Aorta (tissue), 5 donors: ENCODE results near the gene PRIMPOL. TPM values are rescaled to one million over a fixed set of nuclear protein-coding genes. Genes with fewer than 3 reads are reported as not detected.
A peak's percentile ranks its signal among the peaks of the same experiment; 100 is the strongest.
"Not testable (repeated sequence)": the region's sequence is repeated elsewhere in the genome, so short reads cannot be mapped to it uniquely, and the experiment has no call there.

Experiments
- ATAC-seq: fragments of 200-7000 bp; cut with Tn5 transposase; one replicate; pipeline ENCODE4 v1.9.1; 2022; ENCODE audit warnings: moderate library complexity; ENCODE audit not compliant: low FRiP score
- DNase-seq, 2 donors: peaks; one replicate each; pipeline ENCODE4 v3.0.0-alpha.2; 2020
- H3K27ac ChIP-seq, 2 donors: one replicate each; pipeline ENCODE4 v1.5.1; 2013; ENCODE audit warnings: low read length in 2 of 2, mild to moderate bottlenecking in 2 of 2, moderate library complexity in 2 of 2, control low read depth in 1 of 2, inconsistent platforms in 1 of 2, low read depth in 1 of 2
- H3K27me3 ChIP-seq, 2 donors: one replicate each; pipeline ENCODE4 v1.6.1; 2013; ENCODE audit warnings: control low read depth in 1 of 2, low read length in 1 of 2, mild to moderate bottlenecking in 1 of 2, moderate library complexity in 1 of 2; ENCODE audit not compliant: insufficient read depth in 2 of 2, control insufficient read depth in 1 of 2
- H3K36me3 ChIP-seq, 2 donors: one replicate each; pipeline ENCODE4 v1.6.1; 2013; ENCODE audit warnings: control low read depth in 1 of 2, low read length in 1 of 2, mild to moderate bottlenecking in 1 of 2; ENCODE audit not compliant: insufficient read depth in 2 of 2, control insufficient read depth in 1 of 2
- H3K4me1 ChIP-seq, 2 donors: one replicate each; pipeline ENCODE4 v1.6.1; 2013; ENCODE audit warnings: low read length in 2 of 2, control low read depth in 1 of 2, mild to moderate bottlenecking in 1 of 2, moderate library complexity in 1 of 2; ENCODE audit not compliant: insufficient read depth in 2 of 2, control insufficient read depth in 1 of 2
- H3K4me3 ChIP-seq, 2 donors: one replicate each; pipeline ENCODE4 v1.5.1; 2013; ENCODE audit warnings: low read length in 2 of 2, control low read depth in 1 of 2, mild to moderate bottlenecking in 1 of 2
- H3K9me3 ChIP-seq: one replicate; pipeline ENCODE4 v1.6.1; 2013; ENCODE audit warnings: mild to moderate bottlenecking, low read length; ENCODE audit not compliant: control insufficient read depth
- WGBS, 2 donors: extraction: QIAGEN DNeasy Blood & Tissue Kit; methylation state at CpG; one replicate each; pipeline ENCODE4 v1.1.7; 2013; 5-methylcytosine and 5-hydroxymethylcytosine counted together
- intact Hi-C, 2 donors: fragments of 100-400 bp; cut with DNase I; formaldehyde crosslinking; loops; one replicate each; pipeline versions ENCODE4 v1.14.2 to v1.15.0; 2022
- polyA plus RNA-seq, 2 donors: library from polyadenylated mRNA; stranded (reverse); fragments of 200-250 nt; gene quantifications; one replicate each; pipeline ENCODE4 v1.2.3, GENCODE V29; 2013
- total RNA-seq, 2 donors: library from RNA; stranded (reverse); fragmentation: NEBNext Ultra II Directional; extraction: Animal tissue kit (Norgen Biotek cat#: 25700); gene quantifications; one replicate each; pipeline ENCODE4 v1.2.1, GENCODE V29; 2021
- donor health status: healthy with polysubstance abuse.
- donor health status: Bipolar disorder and iron deficiency.
- donor health status: DM: no; HTN: no; CAD: no.
- donor health status: DM: no; HTN: no; CAD: no.
- donor health status: DM: yes; HTN: yes; CAD: no.

Gene PRIMPOL
- total and polyA plus RNA-seq, 4 donors: 16.0 to 33.7 (median 27.9) TPM

DNA sequence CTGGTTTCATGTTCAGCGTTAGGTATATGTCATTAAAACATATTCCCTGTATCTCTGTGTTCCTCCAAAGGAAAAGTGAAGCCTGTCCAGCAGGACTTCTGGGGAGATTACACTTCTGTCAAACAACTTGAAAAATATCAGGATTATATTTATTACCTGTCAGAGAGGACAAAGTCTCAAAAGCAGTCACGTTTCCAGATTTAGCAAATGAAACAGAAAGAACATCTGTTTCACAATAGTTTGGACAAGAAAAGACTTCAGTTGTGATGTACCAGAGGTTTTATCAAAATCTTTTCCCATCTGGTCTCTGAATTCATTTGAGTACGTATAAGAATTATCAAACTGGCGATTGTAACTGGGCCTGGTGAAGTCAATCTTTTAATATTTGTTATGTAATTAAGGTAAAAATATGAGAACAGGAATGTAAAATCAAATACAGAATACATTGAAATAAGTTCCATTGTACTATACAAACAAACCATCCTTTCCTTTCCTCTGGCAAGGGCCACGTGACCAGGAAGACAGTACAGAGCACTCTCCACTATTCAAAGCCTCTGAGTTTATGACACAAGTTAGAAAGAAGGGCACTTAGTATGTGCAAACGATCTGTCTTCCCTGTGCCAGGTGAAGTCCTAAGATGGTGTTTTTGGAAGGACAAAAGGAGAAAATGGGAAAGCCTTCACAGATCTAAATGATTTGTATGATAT is 3.5 kb upstream of the PRIMPOL start:
- intact Hi-C loops: loop anchor here (5.0 to 10.0 kb wide), 4 partner anchors 86 to 174 kb away; partner anchors contain the start of genes CENPU (in 1 of the 2) and IRF2 (in 1 of the 2)
- DNase-seq: no peak
- Histone ChIP-seq H3K4me1 (peaks cover 0 to 4% of the 10 kb centered on the region in 2 donors), H3K9me3 (no peaks in the 10 kb centered on the region), H3K4me3 (no peak overlapping the region), H3K36me3 (no peaks in the 10 kb centered on the region), H3K27ac (no peak overlapping the region), H3K27me3 (no peaks in the 10 kb centered on the region)
- ATAC-seq: no peak
- 54 to 61% methylated on average over 6 of the region's 6 CpGs for WGBS, 2 donors

DNA sequence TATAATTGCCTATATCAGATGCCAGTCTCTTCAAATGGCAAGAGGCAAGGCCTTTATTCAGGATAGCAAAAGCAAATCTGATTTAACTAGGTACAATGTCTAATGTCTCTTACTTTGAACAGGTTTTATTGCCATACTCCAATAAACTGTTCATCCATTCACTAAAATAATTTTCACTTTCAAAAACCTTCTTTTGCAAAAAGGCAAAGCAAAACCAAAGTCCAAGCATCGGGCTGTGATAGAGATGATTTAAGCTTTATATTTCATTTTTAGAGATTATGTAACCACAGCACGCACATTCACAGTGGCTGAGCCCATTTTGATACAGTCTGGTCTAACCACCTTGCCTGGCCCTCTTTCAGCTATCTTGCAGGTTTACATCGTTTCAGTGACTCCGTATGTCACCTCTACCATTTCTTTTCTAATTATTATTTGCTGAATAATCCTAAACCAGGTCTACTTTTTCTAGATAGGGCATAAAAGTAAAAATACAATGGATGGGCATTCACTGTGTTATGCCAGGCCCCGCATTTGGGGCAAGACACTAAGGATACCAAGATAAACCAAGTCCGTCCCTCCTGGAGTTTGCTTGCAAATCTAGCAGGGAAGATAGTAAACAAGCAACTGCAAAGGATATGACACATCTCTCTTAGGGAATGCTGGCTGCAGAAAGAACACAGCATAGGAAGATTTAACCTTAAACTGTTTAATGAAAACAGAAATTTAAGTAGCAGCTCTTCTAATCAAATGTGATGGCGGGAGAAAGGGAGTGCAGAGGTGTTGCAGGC is 2.1 kb upstream of the PRIMPOL start:
- DNase-seq: no peak
- intact Hi-C loops: loop anchor here (2.0 to 10.0 kb wide), 5 partner anchors 85 to 175 kb away; partner anchors contain the start of genes IRF2 (in 2 of the 2) and CENPU (in 1 of the 2)
- Histone ChIP-seq H3K4me1 (peaks cover 0 to 4% of the 10 kb centered on the region in 2 donors), H3K27me3 (no peaks in the 10 kb centered on the region), H3K4me3 (peak overlapping the region; percentile 77 to 93), H3K9me3 (no peaks in the 10 kb centered on the region), H3K36me3 (no peaks in the 10 kb centered on the region), H3K27ac (peak overlapping the region; percentile 95 to 97)
- 49 to 61% methylated on average over 7 of the region's 7 CpGs for WGBS, 2 donors
- ATAC-seq: no peak

DNA sequence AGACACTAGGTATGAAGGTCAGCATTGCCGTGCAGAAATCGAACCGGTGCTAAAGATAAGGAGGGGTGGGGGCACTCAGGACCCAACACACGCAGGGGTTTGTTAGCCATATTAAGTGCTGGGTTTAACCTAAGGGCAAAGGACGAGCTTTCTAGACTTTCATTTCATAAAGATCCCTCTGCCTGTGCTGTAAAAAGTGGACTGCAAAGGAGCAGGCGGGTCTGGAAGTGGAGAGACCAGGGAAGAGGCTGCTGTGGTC is 1.6 kb upstream of the PRIMPOL start:
- WGBS, 2 donors: 0 to 1% methylated on average over 6 of the region's 6 CpGs
- Histone ChIP-seq H3K4me1 (peaks cover 0 to 4% of the 10 kb centered on the region in 2 donors), H3K36me3 (no peaks in the 10 kb centered on the region), H3K27ac (peak overlapping the region; percentile 95 to 97), H3K9me3 (no peaks in the 10 kb centered on the region), H3K27me3 (no peaks in the 10 kb centered on the region), H3K4me3 (peak overlapping the region; percentile 77 to 93)
- ATAC-seq: no peak
- intact Hi-C loops: loop anchor here (2.0 to 10.0 kb wide), 5 partner anchors 84 to 176 kb away; partner anchors contain the start of genes IRF2 (in 2 of the 2) and CENPU (in 1 of the 2)
- DNase-seq: no peak

DNA sequence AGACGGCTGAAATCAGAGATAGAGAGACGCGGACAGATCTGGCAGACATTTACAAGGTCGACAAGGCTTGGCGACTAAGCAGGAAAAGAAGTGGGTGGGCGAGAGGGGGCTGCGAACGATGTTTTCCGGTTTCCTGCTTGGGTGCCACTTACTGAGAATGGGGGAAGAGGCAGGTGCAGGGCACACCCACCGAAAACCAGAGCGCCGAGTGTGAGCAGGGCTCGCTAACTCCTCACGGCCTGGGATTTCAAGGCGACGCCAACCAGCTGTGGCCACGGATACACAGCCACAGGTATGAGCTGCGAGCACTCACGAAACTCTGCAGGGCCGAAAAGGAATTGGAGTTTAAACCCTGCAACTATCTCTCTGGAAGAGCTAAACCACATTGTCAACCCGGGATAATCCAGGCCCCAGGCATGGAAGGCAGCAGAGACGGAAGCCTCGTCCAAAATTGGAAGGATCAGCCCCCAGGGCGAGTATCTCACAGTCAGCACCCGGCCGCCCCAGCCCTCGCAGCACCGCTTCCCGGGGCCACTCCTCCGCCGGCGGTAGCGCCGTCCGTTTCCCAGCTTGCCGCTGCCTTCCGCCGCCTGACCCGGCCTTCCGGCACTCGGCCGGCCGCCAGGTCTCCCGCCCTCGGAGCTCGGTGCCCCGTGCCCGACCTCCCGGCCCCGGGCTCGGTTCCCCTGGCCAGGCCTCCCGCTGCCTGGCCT is 1.1 kb upstream of the PRIMPOL start:
- 0 to 1% methylated on average over 49 to 52 of the region's 52 CpGs for WGBS, 2 donors
- Histone ChIP-seq H3K36me3 (no peaks in the 10 kb centered on the region), H3K4me3 (peak overlapping the region; percentile 77 to 93), H3K27ac (peak overlapping the region; percentile 95 to 97), H3K27me3 (no peaks in the 10 kb centered on the region), H3K9me3 (no peaks in the 10 kb centered on the region), H3K4me1 (peaks cover 0 to 4% of the 10 kb centered on the region in 2 donors)
- DNase-seq (peak; percentile 84 to 89), ATAC-seq (peak; percentile 82)
- intact Hi-C loops: loop anchor here (2.0 to 10.0 kb wide), 5 partner anchors 84 to 176 kb away; partner anchors contain the start of genes IRF2 (in 2 of the 2) and CENPU (in 1 of the 2)

DNA sequence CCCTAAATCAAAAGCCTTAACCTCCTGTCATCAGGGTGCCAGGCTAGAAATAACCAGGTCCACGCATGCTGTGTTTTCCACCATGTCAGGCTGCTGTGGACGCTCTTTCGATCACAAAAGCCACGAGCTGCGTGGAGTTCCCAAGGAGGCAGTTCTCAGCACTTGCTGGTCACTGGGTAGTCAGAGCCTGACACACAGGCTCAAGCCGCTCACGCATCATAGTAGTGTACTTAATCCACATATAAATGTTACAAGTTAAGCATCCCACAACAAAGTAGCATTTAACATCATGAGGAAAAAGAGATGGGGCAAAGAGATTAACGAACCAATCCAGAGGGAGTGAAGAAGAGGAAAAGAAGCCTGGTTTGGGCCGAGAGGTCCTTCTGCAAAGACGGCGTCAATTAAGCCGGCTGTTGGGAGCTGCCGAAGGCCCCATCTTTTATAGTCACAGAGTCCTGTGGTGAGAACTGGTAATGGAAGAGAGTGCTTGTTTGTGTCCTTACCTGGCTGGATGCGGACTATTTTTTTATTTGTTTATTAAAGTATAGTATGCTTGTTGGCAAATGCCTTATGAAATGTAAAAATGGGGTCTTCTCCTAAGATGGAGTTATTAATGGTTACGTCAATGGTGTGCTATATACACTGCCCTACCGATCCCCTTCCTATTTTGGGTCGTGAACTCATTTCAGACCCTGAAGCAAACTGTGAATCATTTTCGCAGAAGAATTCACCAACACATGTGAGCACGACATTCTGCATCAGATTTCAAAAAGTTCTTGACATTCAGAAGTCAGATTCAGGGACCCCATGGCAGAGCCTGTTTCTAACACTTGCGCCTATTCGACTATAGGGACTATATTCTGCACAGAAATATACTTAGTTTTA is 675 bp downstream of the PRIMPOL start:
- 24 to 28% methylated on average over 21 of the region's 21 CpGs for WGBS, 2 donors
- no peaks in the 10 kb centered on the region for H3K36me3 ChIP-seq
- intact Hi-C loops: loop anchor here (2.0 to 10.0 kb wide), 5 partner anchors 82 to 178 kb away; partner anchors contain the start of genes IRF2 (in 2 of the 2) and CENPU (in 1 of the 2)
- peak overlapping the region in 1 of 2 donors; percentile 46 for H3K27ac ChIP-seq
- peaks cover 0 to 4% of the 10 kb centered on the region in 2 donors for H3K4me1 ChIP-seq
- H3K4me3 ChIP-seq: peak overlapping the region; percentile 50 to 70
- ATAC-seq: peak; percentile 36
- H3K27me3 ChIP-seq: no peaks in the 10 kb centered on the region
- no peak for DNase-seq
- H3K9me3 ChIP-seq: no peaks in the 10 kb centered on the region

DNA sequence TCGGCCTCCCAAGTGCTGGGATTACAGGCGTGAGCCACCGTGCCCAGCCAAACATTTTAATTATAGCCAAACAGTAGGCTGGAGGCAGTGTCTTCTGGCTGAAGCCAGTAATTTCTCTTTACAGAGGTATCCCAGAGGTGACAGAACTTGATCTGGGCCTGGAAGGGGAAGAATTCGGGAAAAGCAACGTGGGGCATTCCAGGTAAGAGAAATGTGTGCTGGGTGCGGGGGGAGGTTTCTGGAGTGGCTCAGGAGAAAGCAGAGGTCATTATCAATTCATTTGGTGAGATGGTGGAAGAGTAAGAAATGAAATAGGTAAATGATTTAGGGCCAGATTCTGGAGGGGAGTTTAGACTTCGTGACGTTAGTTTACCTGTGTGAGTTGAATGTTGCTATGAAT is 2.4 kb downstream of the PRIMPOL start:
- intact Hi-C loops: no loop called here
- ATAC-seq: no peak

DNA sequence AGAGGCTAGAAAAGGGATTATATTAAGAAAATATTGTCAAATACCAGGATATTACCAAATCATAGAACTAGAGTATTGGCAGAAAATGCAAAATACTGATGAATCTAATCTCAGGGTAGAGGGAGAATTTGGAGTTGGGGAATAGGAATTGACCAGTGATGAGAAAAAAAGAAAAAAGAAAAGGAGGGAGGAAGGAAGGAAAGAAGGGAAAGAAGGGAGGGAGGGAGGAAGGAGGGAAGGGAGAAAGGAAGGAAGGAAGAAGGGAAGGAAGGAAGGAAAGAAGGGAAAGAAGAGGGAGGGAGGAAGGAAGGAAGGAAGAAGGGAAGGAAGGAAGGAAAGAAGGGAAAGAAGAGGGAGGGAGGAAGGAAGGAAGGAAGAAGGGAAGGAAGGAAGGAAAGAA is 3.1 kb downstream of the PRIMPOL start:
- intact Hi-C loops, ATAC-seq, H3K36me3 ChIP-seq, H3K9me3 ChIP-seq, DNase-seq, H3K4me1 ChIP-seq, H3K27ac ChIP-seq, H3K4me3 ChIP-seq, H3K27me3 ChIP-seq: not testable (repeated sequence)

More for the DNA sequence above, 2.4 kb downstream of the PRIMPOL start:
- DNase-seq: no peak
- WGBS, 2 donors: 92% methylated on average over 8 of the region's 8 CpGs
- Histone ChIP-seq H3K27ac (no peak overlapping the region), H3K27me3 (no peaks in the 10 kb centered on the region), H3K4me1 (peaks cover 0 to 4% of the 10 kb centered on the region in 2 donors), H3K9me3 (no peaks in the 10 kb centered on the region), H3K4me3 (no peak overlapping the region), H3K36me3 (no peaks in the 10 kb centered on the region)

DNA sequence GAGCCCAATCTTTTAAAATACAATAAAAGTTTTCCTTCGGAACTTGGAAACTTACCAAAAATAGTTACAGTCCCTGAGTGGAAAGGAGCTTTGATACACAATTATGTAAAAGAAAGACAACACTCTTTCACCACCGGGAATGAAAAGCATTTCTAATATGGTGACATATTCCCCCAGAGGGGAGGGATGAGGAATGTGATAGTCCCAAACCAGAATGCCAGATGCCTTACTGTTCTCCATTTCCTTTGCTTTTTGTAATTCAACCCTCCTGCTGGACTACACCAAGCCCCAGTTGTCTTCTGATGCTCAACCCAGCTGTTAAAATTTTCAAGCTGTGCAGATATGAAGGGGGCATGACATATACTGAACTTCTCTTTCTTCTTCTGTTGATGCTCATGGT is 4.1 kb downstream of the PRIMPOL start:
- no peaks in the 10 kb centered on the region for H3K27me3 ChIP-seq
- no peak for ATAC-seq
- 20 to 22% methylated on average over 2 of the region's 2 CpGs for WGBS, 2 donors
- no peaks in the 10 kb centered on the region for H3K9me3 ChIP-seq
- intact Hi-C loops: no loop called here
- no peaks in the 10 kb centered on the region for H3K36me3 ChIP-seq
- H3K27ac ChIP-seq: no peak overlapping the region
- H3K4me3 ChIP-seq: no peak overlapping the region
- H3K4me1 ChIP-seq: no peaks in the 10 kb centered on the region
- no peak for DNase-seq
